IPS-11a (cell line): Measurements from ENCODE around the gene RAD18.

Source experiments
- H3K4me3 ChIP-seq: one replicate; pipeline ENCODE4 v1.5.1; 2013; ENCODE audit warnings: low read depth, low read length, control low read depth

RAD18 gene

DNA sequence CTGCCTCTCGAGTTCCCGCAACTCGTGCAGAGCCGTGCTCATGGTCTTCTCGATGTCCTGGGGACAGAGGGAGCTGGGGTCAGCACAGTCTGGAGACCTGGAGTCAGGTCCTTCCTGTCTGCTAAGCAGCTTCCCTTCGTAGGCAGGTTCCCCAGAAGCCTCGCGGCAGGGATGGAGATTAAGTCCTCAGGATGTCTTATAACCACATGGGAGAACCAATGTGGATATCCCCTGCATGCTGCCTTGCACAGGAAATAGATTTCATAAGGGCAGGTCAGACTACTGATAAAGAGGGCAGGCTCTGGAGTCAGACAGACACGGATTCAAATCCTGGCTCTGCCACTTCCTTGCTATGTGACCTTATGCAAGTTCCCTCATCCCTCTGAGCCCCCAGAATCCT lies 22.6 kb upstream of the RAD18 start:
- H3K4me3 ChIP-seq = no peak overlapping the region

- H3K4me3 ChIP-seq = no peak overlapping the region
Measured at GRCh38 chr3:8985411-8985831, 22.1 kb upstream of the RAD18 start.

- H3K4me3 ChIP-seq = no peak overlapping the region
Measured at GRCh38 chr3:8984526-8984925, 21.3 kb upstream of the RAD18 start.

GRCh38 chr3:8984081-8984480 lies 20.8 kb upstream of the RAD18 start:
- no peak overlapping the region for H3K4me3 ChIP-seq

DNA sequence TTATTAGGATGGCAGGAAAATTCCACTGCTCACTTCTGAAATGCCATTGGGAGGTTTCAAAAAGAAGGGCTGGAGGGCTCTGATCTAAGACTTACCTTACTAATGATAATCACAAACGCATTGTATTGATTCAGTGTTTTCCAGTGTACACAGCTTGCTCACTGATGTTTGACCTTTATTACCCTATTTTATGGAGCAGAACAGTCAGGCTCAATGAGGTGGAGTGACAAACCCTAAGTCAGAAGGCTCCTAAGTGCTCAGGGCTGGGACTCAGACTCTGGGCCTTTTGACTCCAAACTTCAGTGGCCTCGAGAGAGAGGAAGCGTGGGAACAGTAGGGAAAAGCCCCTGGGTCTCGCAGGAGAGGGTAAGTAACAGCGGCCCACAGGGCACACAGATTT lies 20.3 kb upstream of the RAD18 start:
- no peak overlapping the region for H3K4me3 ChIP-seq

- H3K4me3 ChIP-seq = no peak overlapping the region
Measured at GRCh38 chr3:8983026-8983425, 19.8 kb upstream of the RAD18 start.

GRCh38 chr3:8982509-8982908 lies 19.2 kb upstream of the RAD18 start:
- no peak overlapping the region for H3K4me3 ChIP-seq

GRCh38 chr3:8981700-8982099 lies 18.4 kb upstream of the RAD18 start:
- no peak overlapping the region for H3K4me3 ChIP-seq

DNA sequence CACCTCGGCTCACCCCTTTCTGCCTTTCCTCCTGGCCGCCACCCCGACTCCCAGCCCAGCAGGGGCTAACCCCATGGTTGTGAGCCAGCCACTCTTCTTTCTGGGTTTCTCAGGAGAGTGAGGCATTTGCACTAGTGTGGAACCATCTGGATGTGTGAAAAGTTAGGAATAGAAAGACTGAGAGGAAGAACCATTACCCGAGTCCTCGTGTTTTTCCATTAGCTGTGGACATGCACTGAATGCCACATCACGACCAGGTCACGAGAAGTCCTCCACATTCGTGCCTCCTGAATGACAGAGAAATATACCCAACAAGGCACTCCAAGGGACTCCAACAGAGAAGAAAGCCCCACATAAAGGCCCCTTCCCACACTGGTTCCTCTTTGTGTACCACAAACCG lies 18.0 kb upstream of the RAD18 start:
- no peak overlapping the region for H3K4me3 ChIP-seq

GRCh38 chr3:8980756-8981257 lies 17.5 kb upstream of the RAD18 start:
- H3K4me3 ChIP-seq = no peak overlapping the region

DNA sequence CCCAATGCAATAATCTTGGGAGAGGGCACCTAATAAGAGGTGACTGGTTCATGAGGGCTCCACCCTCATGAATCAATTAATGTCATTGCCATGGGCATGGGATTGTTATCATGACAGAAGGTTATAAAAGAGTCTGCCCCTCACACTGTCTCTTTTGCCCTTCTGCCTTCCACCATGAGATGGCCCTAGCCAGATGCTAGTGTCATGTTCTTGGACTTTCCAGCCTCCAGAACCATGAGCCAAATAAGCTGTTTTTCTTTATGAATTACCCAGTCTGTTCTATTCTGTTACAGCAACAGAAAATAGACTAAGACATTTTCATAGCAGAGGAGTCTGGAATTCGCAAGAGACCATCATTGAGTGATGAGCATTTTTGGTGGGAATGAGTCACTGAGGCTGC lies 16.0 kb upstream of the RAD18 start:
- no peak overlapping the region for H3K4me3 ChIP-seq

- H3K4me3 ChIP-seq = no peak overlapping the region
Measured at GRCh38 chr3:8978551-8978950, 15.3 kb upstream of the RAD18 start.

DNA sequence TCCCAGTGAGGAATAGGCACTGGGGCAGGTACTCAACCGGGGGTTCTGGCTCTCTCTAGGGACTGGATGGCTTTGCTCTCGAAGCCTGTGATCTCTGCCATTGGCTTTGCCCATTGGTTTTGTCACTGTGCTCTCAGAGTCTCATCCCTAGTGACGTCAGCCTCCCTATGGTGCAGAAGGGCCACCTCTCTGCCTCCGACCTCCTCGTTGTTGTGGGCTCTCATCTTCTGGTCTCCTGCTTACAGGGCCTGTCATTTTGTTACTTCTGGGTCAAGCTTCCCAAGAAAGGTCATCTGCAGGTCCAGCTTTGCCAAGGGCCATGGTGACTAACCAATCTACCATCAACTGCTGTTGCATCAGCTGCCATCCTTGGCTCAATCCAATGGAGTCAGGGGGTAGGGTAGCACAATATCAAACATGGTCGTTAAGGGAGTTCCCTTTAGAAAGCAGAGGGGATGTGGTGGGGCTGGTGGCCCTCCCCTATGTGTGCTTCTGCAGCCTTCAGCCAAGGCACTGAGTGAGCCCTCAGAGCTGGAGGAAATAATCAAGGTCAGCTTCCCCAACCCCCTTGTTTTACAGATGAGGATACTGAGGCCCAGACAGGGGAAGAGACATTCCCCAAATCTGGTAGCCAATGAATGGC lies 13.4 kb upstream of the RAD18 start:
- H3K4me3 ChIP-seq = no peak overlapping the region

DNA sequence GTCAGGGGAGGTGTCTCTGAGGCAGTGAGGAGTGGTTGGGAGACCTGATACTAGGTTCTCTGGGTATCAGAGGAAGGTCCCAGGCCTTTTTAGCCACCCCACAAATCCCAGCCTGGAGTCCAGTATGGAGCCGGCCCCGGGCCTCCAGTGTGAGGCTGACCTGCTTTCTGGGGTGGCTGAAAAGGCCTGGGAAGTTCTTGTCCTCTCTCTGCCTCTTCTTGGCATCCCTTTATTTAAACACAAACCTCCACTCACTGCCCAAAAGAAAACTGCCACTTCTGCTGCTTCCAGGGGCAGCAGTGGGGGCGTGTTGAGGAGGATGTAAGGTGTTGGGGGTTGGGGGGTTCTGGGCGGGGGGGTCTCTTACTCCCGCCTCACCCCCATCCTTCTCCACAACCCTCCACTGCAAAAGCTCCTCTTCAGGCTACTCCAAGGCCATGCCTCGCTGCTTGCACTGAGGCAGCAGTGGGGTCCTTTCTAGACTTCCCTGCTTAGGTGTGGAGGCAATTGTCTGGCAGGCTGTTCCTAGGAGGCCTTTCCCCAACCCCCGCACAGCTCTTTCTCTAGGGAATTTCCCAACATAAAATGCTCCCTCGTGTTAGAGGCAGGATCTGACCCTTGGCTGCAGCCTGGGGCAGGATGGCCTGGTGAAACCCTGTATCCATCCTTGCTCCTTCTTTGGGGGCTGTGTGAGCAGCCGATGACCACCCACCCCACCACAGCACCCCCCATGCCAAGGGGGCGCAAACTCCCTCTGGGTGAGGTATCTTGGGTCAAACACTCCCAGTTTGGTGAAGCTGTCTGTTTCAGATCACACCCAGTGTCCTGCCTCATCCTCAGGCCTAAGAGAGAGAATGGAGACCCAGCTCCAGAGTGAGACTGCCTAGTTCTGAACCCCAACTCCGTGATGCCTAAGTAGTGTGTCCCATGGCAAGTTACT lies 12.1 kb upstream of the RAD18 start:
- H3K4me3 ChIP-seq = no peak overlapping the region

- H3K4me3 ChIP-seq = no peak overlapping the region
Measured at GRCh38 chr3:8974458-8974857, 11.2 kb upstream of the RAD18 start.

DNA sequence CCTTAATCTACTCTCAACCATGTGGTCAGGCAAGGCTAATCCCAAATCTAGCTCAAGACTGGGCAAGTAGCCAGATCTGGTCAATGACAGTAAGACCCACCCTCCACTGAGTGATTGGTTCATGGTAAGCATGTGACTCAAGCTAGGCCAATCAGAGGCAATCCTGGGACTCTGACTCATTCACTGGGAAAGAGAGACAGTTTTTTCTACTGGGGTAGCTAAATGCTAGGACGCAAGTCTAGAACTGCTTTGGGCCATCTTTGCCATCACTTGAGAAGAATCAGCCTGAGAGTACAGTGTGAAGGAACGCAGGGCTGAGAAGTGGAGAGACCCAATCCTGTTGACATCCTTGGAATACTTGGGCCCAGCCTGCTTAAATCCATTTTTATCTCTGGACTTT lies 9.4 kb upstream of the RAD18 start:
- H3K4me3 ChIP-seq = no peak overlapping the region

DNA sequence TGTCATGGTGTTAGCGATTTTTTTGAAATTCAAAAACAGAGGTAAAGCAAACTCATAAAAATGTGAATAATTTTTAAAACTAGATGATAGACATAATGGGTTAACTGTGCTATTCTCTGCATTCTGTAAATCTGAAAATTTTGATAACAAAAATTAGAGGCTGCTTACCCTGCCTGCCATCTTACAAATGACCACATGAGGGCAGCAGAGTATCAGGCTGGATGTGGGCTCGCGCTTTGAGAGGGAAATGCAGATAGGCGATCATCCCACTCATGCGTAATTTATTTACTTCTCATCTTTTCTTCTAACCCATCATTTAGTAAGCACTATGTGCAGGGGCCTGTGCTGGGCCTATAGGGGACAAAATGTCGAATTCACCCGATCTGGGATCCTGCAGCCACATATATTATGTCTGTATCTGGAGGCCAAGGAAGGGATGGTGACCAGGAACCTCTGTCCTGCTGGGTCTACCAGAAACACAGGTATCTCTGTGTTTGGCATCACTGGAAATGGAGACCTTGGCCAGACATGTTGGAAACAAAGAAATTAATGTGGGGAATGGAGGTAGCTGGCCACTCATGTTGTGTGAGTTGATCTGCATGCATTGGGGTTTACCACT lies 7.8 kb upstream of the RAD18 start:
- no peak overlapping the region for H3K4me3 ChIP-seq

DNA sequence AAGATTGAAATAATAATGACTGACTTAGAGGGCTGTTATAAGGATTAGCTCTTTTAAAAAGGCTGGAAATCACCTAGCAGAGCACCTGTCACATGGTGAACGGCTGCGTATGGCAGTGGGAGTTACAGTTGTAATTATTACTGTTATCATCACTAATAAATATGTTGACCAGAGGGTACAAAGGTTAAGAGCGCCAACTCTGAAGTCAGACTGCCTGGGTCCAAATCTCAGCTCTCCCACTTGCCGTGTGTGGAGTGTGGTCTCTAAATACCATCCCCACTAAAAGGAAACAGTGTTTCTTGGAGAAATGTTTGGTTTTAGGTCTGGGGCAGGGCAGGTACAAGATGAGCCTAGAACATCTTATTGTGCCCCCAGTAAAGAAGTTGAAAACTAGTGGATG lies 6.0 kb upstream of the RAD18 start:
- H3K4me3 ChIP-seq = no peak overlapping the region

DNA sequence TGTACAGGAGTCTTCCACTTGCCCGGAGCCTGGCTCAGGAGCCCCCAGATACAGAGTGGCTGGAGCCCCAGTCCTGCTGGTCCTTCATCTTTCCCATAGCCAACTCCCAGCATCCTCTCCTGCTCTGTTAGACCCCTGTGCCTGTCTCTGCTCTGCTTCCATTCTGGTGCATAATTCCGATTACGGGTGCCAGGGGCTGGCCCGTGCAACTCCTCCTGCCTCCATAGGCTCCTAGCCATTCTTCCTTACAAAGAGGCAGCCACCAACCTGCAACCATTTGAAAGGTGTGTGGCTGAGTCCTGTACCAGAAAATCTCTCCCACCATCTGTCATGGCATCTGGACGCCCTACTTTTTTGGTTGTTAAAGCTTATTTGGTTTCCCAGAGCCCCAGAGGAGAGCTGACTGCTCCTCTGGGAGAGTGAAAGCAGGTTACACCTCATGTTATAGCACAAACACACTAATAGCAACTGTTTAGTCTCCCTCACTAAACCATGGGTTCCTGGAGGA lies 5.2 kb upstream of the RAD18 start:
- no peak overlapping the region for H3K4me3 ChIP-seq

GRCh38 chr3:8967553-8967952 lies 4.3 kb upstream of the RAD18 start:
- H3K4me3 ChIP-seq = no peak overlapping the region

DNA sequence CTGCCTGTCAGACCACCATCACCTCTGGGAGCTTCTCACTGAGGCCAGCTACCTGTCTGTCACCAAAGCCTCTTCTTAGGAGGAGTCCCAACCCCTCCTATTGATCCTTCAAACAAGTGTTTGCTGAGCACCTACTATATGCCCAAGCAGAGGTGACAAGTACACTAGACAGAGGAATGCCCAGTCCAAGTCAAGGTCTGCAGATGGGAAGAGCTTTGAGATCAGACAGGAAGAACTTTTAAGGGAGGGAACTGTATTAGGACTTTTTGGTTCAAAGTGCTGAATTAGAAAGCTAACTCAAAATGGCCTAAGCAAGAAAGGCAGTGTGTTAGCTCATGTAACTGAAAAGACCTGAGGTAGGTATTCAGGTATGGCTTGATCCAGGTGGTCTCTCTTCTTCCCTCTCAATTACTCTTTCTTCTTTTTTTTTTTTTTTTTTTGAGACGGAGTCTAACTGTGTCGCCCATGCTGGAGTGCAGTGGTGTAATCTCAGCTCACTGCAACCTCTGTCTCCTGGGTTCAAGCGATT lies 3.6 kb upstream of the RAD18 start:
- H3K4me3 ChIP-seq = no peak overlapping the region
